ENCODE data around the gene SLC13A4. TPM values are rescaled to one million over a fixed set of nuclear protein-coding genes. Genes with fewer than 3 reads are reported as not detected.

The SLC13A4 gene
- total and polyA plus RNA-seq, 4 donors = 0.01 to 0.17 (median 0.10) TPM

DNA sequence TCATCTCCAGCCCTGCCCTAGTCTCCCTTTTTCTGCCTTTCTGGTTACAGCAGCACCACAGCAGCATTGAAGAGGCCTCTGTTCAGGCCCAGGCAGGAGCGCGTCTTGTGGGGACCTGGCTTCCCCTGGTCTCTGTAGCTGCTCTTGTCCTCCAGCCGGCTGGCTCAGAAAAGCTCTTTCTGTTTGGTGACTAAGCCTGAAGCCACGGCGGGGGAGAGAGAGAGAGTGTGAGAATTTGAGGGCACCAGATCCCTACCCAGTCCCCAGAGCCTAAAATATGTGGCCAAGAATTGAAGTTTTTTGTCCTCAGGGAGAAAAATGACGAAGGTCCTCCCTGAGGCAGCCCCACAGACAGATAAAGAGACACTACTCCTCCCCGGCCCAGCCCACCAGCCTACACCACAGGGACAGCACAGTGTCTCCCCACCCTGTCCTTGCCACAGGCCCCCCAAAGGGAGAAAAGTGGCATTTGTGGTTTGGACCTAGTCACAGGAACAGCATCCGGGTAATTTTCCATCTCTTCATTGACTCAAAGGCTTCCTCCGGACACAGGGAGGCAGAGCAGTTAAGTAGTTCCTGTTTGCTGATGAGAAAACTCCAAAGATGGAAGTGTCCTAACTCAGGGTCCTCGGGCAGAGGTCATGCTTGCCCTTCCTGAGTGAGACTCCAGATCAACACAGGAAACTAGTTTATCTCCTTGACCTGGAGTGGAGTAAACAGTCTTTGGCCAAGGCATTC is 33.9 kb upstream of the SLC13A4 start:
- H3K27me3 ChIP-seq (ENCODE audit: control insufficient read depth in 4 of 4, insufficient read depth in 4 of 4, low read length in 3 of 4) = peaks cover 0 to 4% (median 0%) of the 10 kb centered on the region in 4 donors
- H3K4me3 ChIP-seq (ENCODE audit: low read depth in 1 of 3, low read length in 3 of 3) = no peak overlapping the region
- H3K9ac ChIP-seq (ENCODE audit: low read depth in 1 of 2, low read length in 2 of 2) = no peak overlapping the region
- H3K9me3 ChIP-seq (ENCODE audit: control insufficient read depth in 4 of 4, low read length in 3 of 4) = no peaks in the 10 kb centered on the region
- DNase-seq (ENCODE audit: low spot score) = peak; percentile 40
- no peaks in the 10 kb centered on the region for H3K4me1 ChIP-seq (ENCODE audit: control insufficient read depth in 4 of 4, insufficient read depth in 4 of 4, low read length in 3 of 4)
- H3K27ac ChIP-seq (ENCODE audit: low read depth in 1 of 2, low read length in 2 of 2) = peak overlapping the region; percentile 80 to 84
- no peaks in the 10 kb centered on the region for H3K36me3 ChIP-seq (ENCODE audit: control insufficient read depth in 4 of 4, insufficient read depth in 3 of 4, low read depth in 1 of 4, low read length in 3 of 4)
- TF ChIP-seq EGR1 (IDR thresholded peaks at IDR 0.05; ENCODE audit: low read depth in 2 of 2) (no peak), NR2F2 (IDR thresholded peaks at IDR 0.05) (peak; percentile 99), RAD21 (IDR thresholded peaks at IDR 0.05) (peak; percentile 39 to 42), YY1 (IDR thresholded peaks at IDR 0.05) (peak; percentile 12), SP1 (IDR thresholded peaks at IDR 0.05) (peak; percentile 58), FOXA1 (IDR thresholded peaks at IDR 0.05) (no peak), FOXA2 (IDR thresholded peaks at IDR 0.05) (no peak), HNF4G (IDR thresholded peaks at IDR 0.05) (no peak), TAF1 (conservative IDR thresholded peaks at IDR 0.05) (no peak), HNF4A (conservative IDR thresholded peaks at IDR 0.05) (no peak), JUND (IDR thresholded peaks at IDR 0.05) (no peak), RXRA (IDR thresholded peaks at IDR 0.05) (peak; percentile 66 to 68), GABPA (IDR thresholded peaks at IDR 0.05 in 1 of 2, conservative IDR thresholded peaks at IDR 0.05 in 1 of 2) (peak in 1 of 2 donors; percentile 37)
- TF ChIP-seq, protein P1, sequence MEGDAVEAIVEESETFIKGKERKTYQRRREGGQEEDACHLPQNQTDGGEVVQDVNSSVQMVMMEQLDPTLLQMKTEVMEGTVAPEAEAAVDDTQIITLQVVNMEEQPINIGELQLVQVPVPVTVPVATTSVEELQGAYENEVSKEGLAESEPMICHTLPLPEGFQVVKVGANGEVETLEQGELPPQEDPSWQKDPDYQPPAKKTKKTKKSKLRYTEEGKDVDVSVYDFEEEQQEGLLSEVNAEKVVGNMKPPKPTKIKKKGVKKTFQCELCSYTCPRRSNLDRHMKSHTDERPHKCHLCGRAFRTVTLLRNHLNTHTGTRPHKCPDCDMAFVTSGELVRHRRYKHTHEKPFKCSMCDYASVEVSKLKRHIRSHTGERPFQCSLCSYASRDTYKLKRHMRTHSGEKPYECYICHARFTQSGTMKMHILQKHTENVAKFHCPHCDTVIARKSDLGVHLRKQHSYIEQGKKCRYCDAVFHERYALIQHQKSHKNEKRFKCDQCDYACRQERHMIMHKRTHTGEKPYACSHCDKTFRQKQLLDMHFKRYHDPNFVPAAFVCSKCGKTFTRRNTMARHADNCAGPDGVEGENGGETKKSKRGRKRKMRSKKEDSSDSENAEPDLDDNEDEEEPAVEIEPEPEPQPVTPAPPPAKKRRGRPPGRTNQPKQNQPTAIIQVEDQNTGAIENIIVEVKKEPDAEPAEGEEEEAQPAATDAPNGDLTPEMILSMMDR (IDR thresholded peaks at IDR 0.05; ENCODE audit: low read depth, low read length, missing input control) = no peak
- TF ChIP-seq, protein P2, sequence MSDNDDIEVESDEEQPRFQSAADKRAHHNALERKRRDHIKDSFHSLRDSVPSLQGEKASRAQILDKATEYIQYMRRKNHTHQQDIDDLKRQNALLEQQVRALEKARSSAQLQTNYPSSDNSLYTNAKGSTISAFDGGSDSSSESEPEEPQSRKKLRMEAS (IDR thresholded peaks at IDR 0.05) = peak; percentile 58
- TF ChIP-seq, protein P3, sequence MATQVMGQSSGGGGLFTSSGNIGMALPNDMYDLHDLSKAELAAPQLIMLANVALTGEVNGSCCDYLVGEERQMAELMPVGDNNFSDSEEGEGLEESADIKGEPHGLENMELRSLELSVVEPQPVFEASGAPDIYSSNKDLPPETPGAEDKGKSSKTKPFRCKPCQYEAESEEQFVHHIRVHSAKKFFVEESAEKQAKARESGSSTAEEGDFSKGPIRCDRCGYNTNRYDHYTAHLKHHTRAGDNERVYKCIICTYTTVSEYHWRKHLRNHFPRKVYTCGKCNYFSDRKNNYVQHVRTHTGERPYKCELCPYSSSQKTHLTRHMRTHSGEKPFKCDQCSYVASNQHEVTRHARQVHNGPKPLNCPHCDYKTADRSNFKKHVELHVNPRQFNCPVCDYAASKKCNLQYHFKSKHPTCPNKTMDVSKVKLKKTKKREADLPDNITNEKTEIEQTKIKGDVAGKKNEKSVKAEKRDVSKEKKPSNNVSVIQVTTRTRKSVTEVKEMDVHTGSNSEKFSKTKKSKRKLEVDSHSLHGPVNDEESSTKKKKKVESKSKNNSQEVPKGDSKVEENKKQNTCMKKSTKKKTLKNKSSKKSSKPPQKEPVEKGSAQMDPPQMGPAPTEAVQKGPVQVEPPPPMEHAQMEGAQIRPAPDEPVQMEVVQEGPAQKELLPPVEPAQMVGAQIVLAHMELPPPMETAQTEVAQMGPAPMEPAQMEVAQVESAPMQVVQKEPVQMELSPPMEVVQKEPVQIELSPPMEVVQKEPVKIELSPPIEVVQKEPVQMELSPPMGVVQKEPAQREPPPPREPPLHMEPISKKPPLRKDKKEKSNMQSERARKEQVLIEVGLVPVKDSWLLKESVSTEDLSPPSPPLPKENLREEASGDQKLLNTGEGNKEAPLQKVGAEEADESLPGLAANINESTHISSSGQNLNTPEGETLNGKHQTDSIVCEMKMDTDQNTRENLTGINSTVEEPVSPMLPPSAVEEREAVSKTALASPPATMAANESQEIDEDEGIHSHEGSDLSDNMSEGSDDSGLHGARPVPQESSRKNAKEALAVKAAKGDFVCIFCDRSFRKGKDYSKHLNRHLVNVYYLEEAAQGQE (IDR thresholded peaks at IDR 0.05) = peak; percentile 42
- TF ChIP-seq, protein P4, sequence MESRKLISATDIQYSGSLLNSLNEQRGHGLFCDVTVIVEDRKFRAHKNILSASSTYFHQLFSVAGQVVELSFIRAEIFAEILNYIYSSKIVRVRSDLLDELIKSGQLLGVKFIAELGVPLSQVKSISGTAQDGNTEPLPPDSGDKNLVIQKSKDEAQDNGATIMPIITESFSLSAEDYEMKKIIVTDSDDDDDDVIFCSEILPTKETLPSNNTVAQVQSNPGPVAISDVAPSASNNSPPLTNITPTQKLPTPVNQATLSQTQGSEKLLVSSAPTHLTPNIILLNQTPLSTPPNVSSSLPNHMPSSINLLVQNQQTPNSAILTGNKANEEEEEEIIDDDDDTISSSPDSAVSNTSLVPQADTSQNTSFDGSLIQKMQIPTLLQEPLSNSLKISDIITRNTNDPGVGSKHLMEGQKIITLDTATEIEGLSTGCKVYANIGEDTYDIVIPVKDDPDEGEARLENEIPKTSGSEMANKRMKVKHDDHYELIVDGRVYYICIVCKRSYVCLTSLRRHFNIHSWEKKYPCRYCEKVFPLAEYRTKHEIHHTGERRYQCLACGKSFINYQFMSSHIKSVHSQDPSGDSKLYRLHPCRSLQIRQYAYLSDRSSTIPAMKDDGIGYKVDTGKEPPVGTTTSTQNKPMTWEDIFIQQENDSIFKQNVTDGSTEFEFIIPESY (IDR thresholded peaks at IDR 0.05) = no peak
- TF ChIP-seq, protein P5, sequence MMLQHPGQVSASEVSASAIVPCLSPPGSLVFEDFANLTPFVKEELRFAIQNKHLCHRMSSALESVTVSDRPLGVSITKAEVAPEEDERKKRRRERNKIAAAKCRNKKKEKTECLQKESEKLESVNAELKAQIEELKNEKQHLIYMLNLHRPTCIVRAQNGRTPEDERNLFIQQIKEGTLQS (IDR thresholded peaks at IDR 0.05) = no peak
- 48% methylated on average over 10 of the region's 10 CpGs for WGBS

Measured in liver (tissue), 9 donors.